GM12878 (cell line): ENCODE measurements around the gene PHYKPL.

Experiments
- CHD1 ChIP-seq: IDR thresholded peaks from 2 replicates; pipeline ENCODE4 v1.6.1; 2012; ENCODE audit warnings: low read depth, low read length, improper control_type of control experiment
- CREB1 ChIP-seq: IDR thresholded peaks from 2 replicates; pipeline ENCODE4 v1.6.1; 2012; ENCODE audit warnings: low read depth, mild to moderate bottlenecking, inconsistent platforms
- CTCF ChIP-seq, 3 experiments: IDR thresholded peaks in 2 of 3; conservative IDR thresholded peaks in 1 of 3; 2 replicates each; pipeline ENCODE4 v1.5.1; 2011; ENCODE audit warnings: low read depth in 3 of 3, low read length in 3 of 3, mild to moderate bottlenecking in 3 of 3, control low read depth in 2 of 3, moderate library complexity in 2 of 3, inconsistent platforms in 1 of 3, mixed read lengths in 1 of 3; ENCODE audit not compliant: control insufficient read depth in 2 of 3, insufficient read depth in 1 of 3; ENCODE audit errors: extremely low read depth in 1 of 3
- EZH2 ChIP-seq: IDR thresholded peaks from 2 replicates; pipeline ENCODE4 v1.6.1; 2012; ENCODE audit warnings: low read depth, mild to moderate bottlenecking, control low read depth, inconsistent platforms, low read length, borderline replicate concordance; ENCODE audit not compliant: control insufficient read depth
- FOXK2 ChIP-seq: fragments of 450-650 bp; IDR thresholded peaks from 2 replicates; pipeline ENCODE4 v1.6.1; 2017; ENCODE audit warnings: mild to moderate bottlenecking, moderate library complexity
- GABPA ChIP-seq: IDR thresholded peaks from 2 replicates; pipeline ENCODE4 v1.6.1; 2014; ENCODE audit warnings: antibody characterized with exemption, low read depth, mild to moderate bottlenecking, inconsistent platforms
- IKZF1 ChIP-seq: fragments of 450-650 bp; conservative IDR thresholded peaks from 2 replicates; pipeline ENCODE4 v1.6.1; 2017; ENCODE audit warnings: antibody characterized with exemption, mild to moderate bottlenecking
- NFIC ChIP-seq: IDR thresholded peaks from 2 replicates; pipeline ENCODE4 v1.6.1; 2012; ENCODE audit warnings: low read depth, mild to moderate bottlenecking, inconsistent platforms, low read length, moderate library complexity
- POLR2A ChIP-seq: IDR thresholded peaks from 2 replicates; pipeline ENCODE4 v1.6.1; 2011; ENCODE audit warnings: low read depth, mild to moderate bottlenecking, low read length
- RFX5 ChIP-seq: IDR thresholded peaks from 2 replicates; pipeline ENCODE4 v1.6.1; 2011; ENCODE audit warnings: low read depth, low read length, improper control_type of control experiment
- SMC3 ChIP-seq: IDR thresholded peaks from 2 replicates; pipeline ENCODE4 v1.6.1; 2011; ENCODE audit warnings: low read length, improper control_type of control experiment, borderline replicate concordance
- SRF ChIP-seq, 2 experiments: IDR thresholded peaks; 2 replicates each; pipeline ENCODE4 v1.6.1; 2011; ENCODE audit warnings: low read depth in 2 of 2, low read length in 2 of 2, mild to moderate bottlenecking in 1 of 2, moderate library complexity in 1 of 2
- TAF1 ChIP-seq: IDR thresholded peaks from 2 replicates; pipeline ENCODE4 v1.6.1; 2011; ENCODE audit warnings: mild to moderate bottlenecking, low read depth, low read length, borderline replicate concordance

DNA sequence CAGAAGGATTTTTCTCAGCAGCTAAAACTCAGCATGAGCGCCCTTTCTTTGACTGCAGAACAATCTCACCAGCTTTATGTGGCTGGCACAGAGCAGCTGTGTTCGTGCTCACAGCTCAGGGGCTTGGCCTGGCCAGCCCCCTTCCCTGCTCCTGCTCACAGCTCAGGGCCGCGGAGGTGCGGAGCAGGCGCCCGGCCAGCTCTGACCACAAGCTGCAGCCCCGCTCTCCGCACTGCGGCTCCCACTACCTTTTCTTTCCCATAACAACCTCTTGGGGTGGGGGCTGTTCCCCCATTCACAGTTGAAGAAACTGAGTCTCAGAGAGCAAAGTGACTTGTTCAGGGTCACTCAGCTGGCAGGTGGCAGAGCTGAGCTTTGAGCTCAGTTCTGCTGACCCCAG lies 34.0 kb upstream of the PHYKPL start:
- TF ChIP-seq POLR2A (no peak), IKZF1 (no peak), CHD1 (no peak), TAF1 (no peak), NFIC (no peak), CREB1 (no peak), EZH2 (no peak), CTCF (IDR thresholded peaks at IDR 0.05 in 2 of 3, conservative IDR thresholded peaks at IDR 0.05 in 1 of 3; ENCODE audit: control insufficient read depth in 2 of 3, extremely low read depth in 1 of 3, insufficient read depth in 1 of 3, low read depth in 3 of 3, low read length in 3 of 3) (no peak), SMC3 (no peak), SRF (IDR thresholded peaks at IDR 0.05; ENCODE audit: low read depth in 2 of 2, low read length in 2 of 2) (no peak), FOXK2 (no peak), RFX5 (no peak), GABPA (no peak)
